GM12878 (cell line): ENCODE measurements around the gene ROCK2. TPM values are rescaled to one million over a fixed set of nuclear protein-coding genes. Genes with fewer than 3 reads are reported as not detected.

Experiments
- ATAC-seq: fragments of 200-7000 bp; cut with Tn5 transposase; 3 replicates; pipeline ENCODE4 v1.9.1; 2020; ENCODE audit warnings: mild to moderate bottlenecking, moderate library complexity
- BruUV-seq: library from RNA; stranded (reverse); fragments of 400-500 nt; replicated peaks from 2 replicates; lab custom pipeline; 2021; lab: Mats Ljungman, UMichigan
- CTCF ChIA-PET: fragments of 300-600 bp; sonication (Branson Sonifier 250); formaldehyde crosslinking; extraction: SDS; loops from one replicate; lab custom pipeline; 2021; ENCODE audit warnings: inconsistent platforms; lab: Yijun Ruan, JAX
- POLR2A ChIA-PET: fragments of 350-600 bp; formaldehyde crosslinking; extraction: SDS; loops from one replicate; lab custom pipeline; 2021; ENCODE audit warnings: inconsistent platforms; lab: Charles Lee
- RAD21 ChIA-PET: fragments of 300-600 bp; sonication (Branson Sonifier 250); formaldehyde crosslinking; loops from one replicate; lab custom pipeline; 2023; ENCODE audit warnings: antibody characterized with exemption; ENCODE audit not compliant: unreplicated experiment; lab: Charles Lee
- SMC1A ChIA-PET: fragments of 300-600 bp; sonication (Branson Sonifier 250); formaldehyde crosslinking; loops from one replicate; lab custom pipeline; 2023; ENCODE audit not compliant: unreplicated experiment, uncharacterized antibody; lab: Charles Lee
- DNase-seq: peaks from one replicate; pipeline ENCODE4 v3.0.0-alpha.2; 2011; ENCODE audit warnings: low read depth, low spot score
- FAIRE-seq: peaks from 3 replicates; lab custom pipeline; 2011; peaks lifted over from hg19 to GRCh38; lab: Jason Lieb, UNC
- H2AFZ ChIP-seq: 2 replicates; pipeline ENCODE4 v1.6.0; 2011; ENCODE audit warnings: low read depth, low read length, control low read depth; ENCODE audit not compliant: control insufficient read depth
- H3K27ac ChIP-seq: 2 replicates; pipeline ENCODE4 v1.5.1; 2011; ENCODE audit warnings: control low read depth; ENCODE audit not compliant: control insufficient read depth, insufficient read depth
- H3K27me3 ChIP-seq, 2 experiments: replicated peaks in 1 of 2; 2 replicates each; pipeline versions ENCODE4 v1.6.0 to v1.6.1; 2011; ENCODE audit warnings: low read length in 1 of 2; ENCODE audit not compliant: control insufficient read depth in 2 of 2, insufficient read depth in 2 of 2
- H3K36me3 ChIP-seq, 2 experiments: 2 replicates each; pipeline ENCODE4 v1.5.1; 2011; ENCODE audit warnings: low read length in 1 of 2; ENCODE audit not compliant: control insufficient read depth in 2 of 2, insufficient read depth in 2 of 2
- H3K4me1 ChIP-seq: 2 replicates; pipeline ENCODE4 v1.6.1; 2011; ENCODE audit warnings: mild to moderate bottlenecking, low read length, moderate library complexity, mixed read lengths; ENCODE audit not compliant: control insufficient read depth, insufficient read depth
- H3K4me2 ChIP-seq: 2 replicates; pipeline ENCODE4 v1.6.0; 2011; ENCODE audit warnings: control low read depth; ENCODE audit not compliant: control insufficient read depth, insufficient read depth
- H3K4me3 ChIP-seq: fragments of 200-600 bp; sonication (generic); 2 replicates; pipeline ENCODE4 v1.5.1; 2016
- H3K79me2 ChIP-seq: 2 replicates; pipeline ENCODE4 v1.6.0; 2011; ENCODE audit warnings: low read length; ENCODE audit not compliant: control insufficient read depth, insufficient read depth
- H3K9ac ChIP-seq: 2 replicates; pipeline ENCODE4 v1.8.0; 2011; ENCODE audit warnings: low read length, control low read depth, mixed read lengths; ENCODE audit not compliant: control insufficient read depth, insufficient read depth
- H3K9me3 ChIP-seq: replicated peaks from 3 replicates; pipeline ENCODE4 v1.5.1; 2011; ENCODE audit warnings: mild to moderate bottlenecking, low read length; ENCODE audit not compliant: control insufficient read depth, insufficient read depth
- H4K20me1 ChIP-seq: 2 replicates; pipeline ENCODE4 v1.6.0; 2011; ENCODE audit not compliant: control insufficient read depth, insufficient read depth
- ATF2 ChIP-seq: IDR thresholded peaks from 2 replicates; pipeline ENCODE4 v1.6.1; 2012; ENCODE audit warnings: low read length, inconsistent platforms
- E4F1 ChIP-seq: fragments of 450-650 bp; IDR thresholded peaks from 2 replicates; pipeline ENCODE4 v1.6.1; 2018; ENCODE audit warnings: borderline replicate concordance, mild to moderate bottlenecking; ENCODE audit not compliant: partially characterized antibody
- REST ChIP-seq: IDR thresholded peaks from 2 replicates; pipeline ENCODE4 v1.6.1; 2012; ENCODE audit warnings: mild to moderate bottlenecking, low read depth, low read length
- SMAD1 ChIP-seq: fragments of 450-650 bp; IDR thresholded peaks from 2 replicates; pipeline ENCODE4 v1.6.1; 2018; ENCODE audit warnings: mild to moderate bottlenecking, low read depth; ENCODE audit not compliant: partially characterized antibody
- ZBTB4 ChIP-seq: fragments of 450-650 bp; formaldehyde crosslinking; IDR thresholded peaks from 2 replicates; pipeline ENCODE4 v1.4.0; 2022; ENCODE audit warnings: mild to moderate bottlenecking, moderate library complexity
- WGBS: methylation state at CpG from one replicate; pipeline ENCODE4 v1.1.6; 2016; ENCODE audit warnings: low lambda C conversion rate; ENCODE audit not compliant: insufficient replicate concordance, insufficient coverage; ENCODE audit errors: missing lambda C conversion rate; 5-methylcytosine and 5-hydroxymethylcytosine counted together
- in situ Hi-C: fragments of 300-500 bp; cut with MboI; formaldehyde crosslinking; loops from 9 replicates; pipeline ENCODE4 v1.14.3; 2018; ENCODE audit warnings: mixed read lengths
- intact Hi-C: fragments of 100-400 bp; cut with micrococcal nuclease; formaldehyde crosslinking; loops from one replicate; pipeline ENCODE4 v1.14.2; 2022; ENCODE audit not compliant: unreplicated experiment
- polyA plus RNA-seq, 11 experiments: library from polyadenylated mRNA; depleted of rRNA in 4 of 11; unstranded in 6 of 11; stranded (reverse) in 5 of 11; fragments of >200 nt; fragmentation: Nextera tagmentation in 4 of 11; fragmentation: Illumina TruSeq in 1 of 11; extraction: Ambion mirVana in 4 of 11; extraction: Trizol in 1 of 11; gene quantifications; 1 replicate in 1 of 11; 2 replicates in 10 of 11; pipeline versions ENCODE4 v1.2.1 to v1.2.3, GENCODE V29; 2011 to 2016; ENCODE audit warnings: inconsistent platforms in 2 of 11, missing spikeins in 2 of 11, low read depth in 1 of 11
- total RNA-seq, 4 experiments: library from RNA; depleted of rRNA in 3 of 4; stranded (reverse); fragments of >200 nt in 3 of 4; fragmentation: Illumina TruSeq in 1 of 4; extraction: Trizol in 1 of 4; gene quantifications; 2 replicates each; pipeline versions ENCODE4 v1.2.1 to v1.2.3, GENCODE V29; 2013 to 2021

The ROCK2 gene
- total and polyA plus RNA-seq, 10 of the 15 experiments (the other 5 are each of a cell fraction or from before 2014, with no cell fraction given) = 4.6 to 22.1 (median 8.3) TPM

DNA sequence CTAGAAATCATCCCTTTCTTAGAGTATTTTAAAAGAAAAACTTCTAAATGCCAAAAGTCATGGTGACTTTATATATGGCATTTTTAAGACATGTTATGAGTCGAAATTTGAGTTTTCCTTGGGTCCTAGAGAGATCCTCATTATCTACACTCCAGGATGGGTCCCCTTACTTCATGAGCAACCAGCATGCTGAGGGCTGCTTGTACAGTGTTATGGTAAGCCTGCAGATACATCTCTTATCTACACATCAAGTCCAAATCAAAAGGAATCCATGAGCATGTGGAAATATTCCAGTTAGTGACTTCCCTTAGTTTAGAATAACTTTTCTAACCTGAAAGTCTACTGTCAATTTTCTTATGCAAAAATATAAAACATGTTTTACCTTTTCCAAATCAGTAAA, 130.5 kb downstream of the ROCK2 start (continued):
- TF ChIP-seq ZBTB4 (CRISPR knock-in tag) = no peak

DNA sequence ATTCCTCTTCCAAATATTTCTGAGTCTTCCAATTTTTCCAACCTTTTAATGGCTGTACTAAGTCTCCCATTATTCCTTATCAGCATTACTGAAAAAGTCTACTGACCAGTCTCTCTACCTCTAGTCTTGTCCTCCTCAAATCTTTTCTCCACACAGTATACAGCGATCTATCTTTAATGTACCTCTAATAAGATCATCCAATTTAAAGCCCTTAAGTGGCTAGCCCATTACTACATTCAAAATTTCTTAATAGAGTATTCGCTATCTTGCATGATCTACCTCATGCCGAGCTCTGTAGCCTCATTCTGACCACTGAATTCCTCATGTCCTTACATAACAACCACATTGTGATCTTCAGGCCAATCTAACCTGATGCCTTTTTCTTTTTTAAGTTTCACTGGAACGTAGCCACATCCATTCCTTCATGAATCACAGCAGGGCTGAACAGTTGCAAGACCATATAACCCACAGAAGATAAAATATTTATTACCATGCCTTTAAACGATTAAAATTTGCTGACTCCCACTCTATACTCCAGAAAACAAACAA, 131.3 kb downstream of the ROCK2 start:
- Histone ChIP-seq H3K4me3 (no peak overlapping the region), H3K9me3 (no peaks in the 10 kb centered on the region), H3K79me2 (no peaks in the 10 kb centered on the region), H3K27me3 (no peaks in the 10 kb centered on the region), H3K4me1 (no peaks in the 10 kb centered on the region), H3K27ac (no peak overlapping the region), H3K36me3 (peaks cover 0 to 11% of the 10 kb centered on the region in 2 experiments; a peak in 2 of 4 replicates), H4K20me1 (no peaks in the 10 kb centered on the region), H2AFZ (no peak overlapping the region), H3K9ac (no peak overlapping the region), H3K4me2 (no peak overlapping the region)
- no TSS peak for BruUV-seq
- FAIRE-seq (no peak), DNase-seq (no peak), ATAC-seq (no peak)
- WGBS = 97% methylated on average over 5 of the region's 5 CpGs
- ChIA-PET POLR2A (no interaction called here), SMC1A (no interaction called here), CTCF (no interaction called here), RAD21 (no interaction called here)
- intact Hi-C loops (no loop called here), in situ Hi-C loops (no loop called here)
- no peak for TF ChIP-seq REST
- no peak for TF ChIP-seq ATF2
- no peak for TF ChIP-seq SMAD1
- TF ChIP-seq E4F1 = no peak
